ENCODE measurements around the gene TBX18.

DNA sequence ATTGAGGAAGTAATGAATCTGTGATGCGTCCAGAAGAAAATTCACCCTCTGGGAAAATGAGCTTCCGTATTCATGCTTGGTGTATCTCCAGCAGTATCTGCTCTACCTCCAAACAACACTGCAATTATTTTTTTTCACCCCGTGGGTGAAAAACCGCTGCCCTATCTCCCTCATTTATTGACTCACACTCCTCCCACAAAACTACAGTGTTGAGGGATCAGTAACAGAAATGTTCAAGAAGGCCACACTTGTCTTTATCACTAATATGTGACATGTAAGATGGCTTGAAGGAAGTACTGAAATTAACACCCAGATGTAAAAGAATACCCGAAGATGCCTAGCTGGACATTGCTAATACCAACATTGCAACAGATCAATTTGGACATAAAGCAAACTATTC, 4.9 kb upstream of the TBX18 start:
- TF ChIP-seq, protein P1, sequence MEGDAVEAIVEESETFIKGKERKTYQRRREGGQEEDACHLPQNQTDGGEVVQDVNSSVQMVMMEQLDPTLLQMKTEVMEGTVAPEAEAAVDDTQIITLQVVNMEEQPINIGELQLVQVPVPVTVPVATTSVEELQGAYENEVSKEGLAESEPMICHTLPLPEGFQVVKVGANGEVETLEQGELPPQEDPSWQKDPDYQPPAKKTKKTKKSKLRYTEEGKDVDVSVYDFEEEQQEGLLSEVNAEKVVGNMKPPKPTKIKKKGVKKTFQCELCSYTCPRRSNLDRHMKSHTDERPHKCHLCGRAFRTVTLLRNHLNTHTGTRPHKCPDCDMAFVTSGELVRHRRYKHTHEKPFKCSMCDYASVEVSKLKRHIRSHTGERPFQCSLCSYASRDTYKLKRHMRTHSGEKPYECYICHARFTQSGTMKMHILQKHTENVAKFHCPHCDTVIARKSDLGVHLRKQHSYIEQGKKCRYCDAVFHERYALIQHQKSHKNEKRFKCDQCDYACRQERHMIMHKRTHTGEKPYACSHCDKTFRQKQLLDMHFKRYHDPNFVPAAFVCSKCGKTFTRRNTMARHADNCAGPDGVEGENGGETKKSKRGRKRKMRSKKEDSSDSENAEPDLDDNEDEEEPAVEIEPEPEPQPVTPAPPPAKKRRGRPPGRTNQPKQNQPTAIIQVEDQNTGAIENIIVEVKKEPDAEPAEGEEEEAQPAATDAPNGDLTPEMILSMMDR (IDR thresholded peaks at IDR 0.05) = no peak
- no peak for TF ChIP-seq EP300 (IDR thresholded peaks at IDR 0.05)
